Lung (tissue), 12 donors: ENCODE data around the gene SMTNL2. TPM values are rescaled to one million over a fixed set of nuclear protein-coding genes. Genes with fewer than 3 reads are reported as not detected.

Experiments
- ATAC-seq: fragments of 200-7000 bp; cut with Tn5 transposase; one replicate; pipeline ENCODE4 v1.9.1; 2020; ENCODE audit warnings: moderate number of reproducible peaks; ENCODE audit not compliant: insufficient read depth, low FRiP score
- DNase-seq, 3 donors: peaks; one replicate each; pipeline ENCODE4 v3.0.0-alpha.2; 2013 to 2017
- H3K27ac ChIP-seq, 2 donors: one replicate each; pipeline ENCODE4 v1.5.1; 2013; ENCODE audit warnings: mild to moderate bottlenecking in 2 of 2, moderate library complexity in 2 of 2, control low read depth in 1 of 2, inconsistent platforms in 1 of 2, low read depth in 1 of 2, low read length in 1 of 2
- H3K27me3 ChIP-seq, 3 donors: one replicate each; pipeline ENCODE4 v1.5.1; 2013; ENCODE audit warnings: low read length in 2 of 3; ENCODE audit not compliant: control insufficient read depth in 3 of 3, insufficient read depth in 3 of 3
- H3K36me3 ChIP-seq, 4 donors: one replicate each; pipeline ENCODE4 v1.5.1; 2013; ENCODE audit warnings: low read length in 4 of 4, mild to moderate bottlenecking in 1 of 4, moderate library complexity in 1 of 4; ENCODE audit not compliant: control insufficient read depth in 4 of 4, insufficient read depth in 4 of 4
- H3K4me1 ChIP-seq, 5 donors: one replicate each; pipeline ENCODE4 v1.5.1; 2013; ENCODE audit warnings: low read length in 5 of 5, mild to moderate bottlenecking in 2 of 5, moderate library complexity in 1 of 5; ENCODE audit not compliant: control insufficient read depth in 5 of 5, insufficient read depth in 5 of 5
- H3K4me3 ChIP-seq: one replicate; pipeline ENCODE4 v1.5.1; 2013; ENCODE audit warnings: mild to moderate bottlenecking, control low read depth, moderate library complexity
- H3K9ac ChIP-seq, 2 donors: one replicate each; pipeline ENCODE4 v1.5.1; 2013; ENCODE audit warnings: low read length in 2 of 2, control low read depth in 1 of 2; ENCODE audit not compliant: insufficient read depth in 1 of 2
- H3K9me3 ChIP-seq, 4 donors: one replicate each; pipeline ENCODE4 v1.5.1; 2013; ENCODE audit warnings: low read length in 3 of 4, mild to moderate bottlenecking in 1 of 4, moderate library complexity in 1 of 4; ENCODE audit not compliant: control insufficient read depth in 4 of 4, insufficient read depth in 3 of 4
- CTCF ChIP-seq: IDR thresholded peaks from 2 replicates; pipeline ENCODE4 v1.5.1; 2012; ENCODE audit warnings: mild to moderate bottlenecking; ENCODE audit errors: control extremely low read depth, extremely low read depth
- WGBS, 2 donors: extraction: QIAGEN DNeasy Blood & Tissue Kit; methylation state at CpG; one replicate each; pipeline ENCODE4 v1.1.7; 2013; 5-methylcytosine and 5-hydroxymethylcytosine counted together
- polyA plus RNA-seq, 2 donors: library from polyadenylated mRNA; stranded (reverse); fragments of 200-250 nt; gene quantifications; one replicate each; pipeline ENCODE4 v1.2.1, GENCODE V29; 2013
- total RNA-seq, 2 donors: library from RNA; depleted of rRNA in 1 of 2; stranded (reverse); fragments of >200 nt in 1 of 2; gene quantifications; one replicate each; pipeline ENCODE4 v1.2.1, GENCODE V29; 2014 to 2021
- donor health status: control.
- donor health status: control.
- donor health status: Bipolar disorder and iron deficiency.
- donor health status: healthy.
- donor health status: DM: yes; HTN: yes; CAD: no.

Gene SMTNL2
- total and polyA plus RNA-seq, 4 donors, result 1.5 to 18.1 (median 6.9) TPM

- Histone ChIP-seq H3K4me1 (peaks cover 0 to 9% (median 0%) of the 10 kb centered on the region in 5 donors), H3K4me3 (no peak overlapping the region), H3K27me3 (no peaks in the 10 kb centered on the region), H3K9ac (no peak overlapping the region), H3K9me3 (no peaks in the 10 kb centered on the region), H3K36me3 (peaks cover 8 to 91% (median 20%) of the 10 kb centered on the region in 4 donors), H3K27ac (peak overlapping the region in 1 of 2 donors; percentile 17)
- TF ChIP-seq CTCF, result no peak
- DNase-seq (no peak), ATAC-seq (no peak)
- 91 to 92% methylated on average over 14 of the region's 14 CpGs for WGBS, 2 donors
These were observed 42.2 kb upstream of the SMTNL2 start for GRCh38 chr17:4542003-4542725.

DNA sequence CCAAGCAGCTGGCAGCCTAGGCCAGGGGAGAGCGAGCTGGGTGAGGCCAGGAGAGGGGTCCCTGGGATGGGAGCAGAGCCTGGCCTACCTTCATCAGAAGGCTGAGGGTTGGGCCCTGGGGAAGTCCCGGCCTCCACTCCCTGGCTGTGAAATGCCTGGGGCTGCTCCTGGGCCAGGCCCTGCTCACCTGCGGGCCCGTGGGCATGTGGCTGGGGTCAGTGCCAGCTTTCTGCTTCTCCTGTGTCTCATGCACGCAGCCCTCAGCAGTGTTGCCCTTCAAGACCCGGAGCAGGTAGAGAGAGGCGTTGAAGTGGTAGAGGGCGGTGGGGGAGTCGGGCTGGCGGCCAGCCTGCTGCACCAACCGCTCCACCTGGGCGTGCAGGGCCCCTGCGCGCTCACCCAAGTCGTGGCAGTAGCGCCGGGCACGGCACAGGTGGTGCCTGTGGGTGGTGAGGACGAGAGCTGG, 41.6 kb upstream of the SMTNL2 start:
- WGBS, 2 donors, result 89% methylated on average over 19 of the region's 19 CpGs
- Histone ChIP-seq H3K27me3 (no peaks in the 10 kb centered on the region), H3K4me3 (no peak overlapping the region), H3K36me3 (peaks cover 8 to 91% (median 22%) of the 10 kb centered on the region in 4 donors), H3K4me1 (peaks cover 0 to 4% (median 0%) of the 10 kb centered on the region in 5 donors), H3K9ac (no peak overlapping the region), H3K27ac (no peak overlapping the region), H3K9me3 (no peaks in the 10 kb centered on the region)
- no peak for DNase-seq
- no peak for ATAC-seq
- no peak for TF ChIP-seq CTCF

- DNase-seq, result no peak
- H3K27ac ChIP-seq, result no peak overlapping the region
- WGBS, 2 donors, result 82 to 84% methylated on average over 19 of the region's 19 CpGs
- no peak for TF ChIP-seq CTCF
- H3K36me3 ChIP-seq, result peaks cover 8 to 91% (median 24%) of the 10 kb centered on the region in 4 donors
- H3K27me3 ChIP-seq, result no peaks in the 10 kb centered on the region
- no peak for ATAC-seq
- no peak overlapping the region for H3K9ac ChIP-seq
- H3K9me3 ChIP-seq, result no peaks in the 10 kb centered on the region
- H3K4me1 ChIP-seq, result peaks cover 0 to 4% (median 0%) of the 10 kb centered on the region in 5 donors
- H3K4me3 ChIP-seq, result no peak overlapping the region
These were observed 40.7 kb upstream of the SMTNL2 start for GRCh38 chr17:4543557-4544026.
